ENCODE measurements around the gene CARD19. TPM values are rescaled to one million over a fixed set of nuclear protein-coding genes. Genes with fewer than 3 reads are reported as not detected.

Gene CARD19
- total and polyA plus RNA-seq, 9 of the 15 experiments (the other 6 are each of a cell fraction or from before 2014, with no cell fraction given), result 0.90 to 34.9 (median 14.6) TPM

GRCh38 chr9:93134740-93135444, 38.9 kb downstream of the CARD19 start:
- no peak for ATAC-seq
- Histone ChIP-seq H3K27me3 (ENCODE audit: control insufficient read depth in 2 of 2, insufficient read depth in 2 of 2, low read length in 2 of 2) (peaks cover 0 to 14% of the 10 kb centered on the region in 2 experiments; a peak in 2 of 5 replicates), H3K4me2 (ENCODE audit: insufficient read depth, low read length) (peak overlapping the region; percentile 73), H3K9me1 (ENCODE audit: control insufficient read depth, insufficient read depth, low read length) (no peaks in the 10 kb centered on the region), H2AFZ (ENCODE audit: low read depth, low read length) (peak overlapping the region; percentile 91), H3K9ac (ENCODE audit: insufficient read depth in 1 of 2, low read depth in 2 of 2, low read length in 2 of 2) (peak overlapping the region; percentile 66 to 96; a peak in 3 of 4 replicates), H3K79me2 (ENCODE audit: control insufficient read depth, insufficient read depth, low read length) (no peaks in the 10 kb centered on the region; the same call in 2 of the 3 replicates), H3K9me3 (replicated peaks; ENCODE audit: control insufficient read depth, insufficient read depth, low read depth, low read length) (no peaks in the 10 kb centered on the region), H3K4me3 (peak overlapping the region; percentile 67), H3K4me1 (replicated peaks in 1 of 2; ENCODE audit: control insufficient read depth in 2 of 2, insufficient read depth in 2 of 2, low read length in 2 of 2) (peaks cover 16 to 57% of the 10 kb centered on the region in 2 experiments), H4K20me1 (replicated peaks; ENCODE audit: control insufficient read depth, insufficient read depth, low read length) (no peaks in the 10 kb centered on the region), H3K27ac (ENCODE audit: extremely low read depth, low read depth, low read length) (peak overlapping the region; percentile 75; the same call in 1 of the 3 replicates), H3K36me3 (ENCODE audit: control insufficient read depth, insufficient read depth, low read length) (no peaks in the 10 kb centered on the region)
- FAIRE-seq, result no peak
- POLR2A ChIA-PET, result interaction anchor here (0.6 to 1.6 kb wide), 3 partner anchors 9 to 46 kb away, joined by 3 to 5 read pairs (median 4); no protein-coding TSS in a partner anchor
- in situ Hi-C loops (cut with MboI), result no loop called here
- intact Hi-C loops (cut with micrococcal nuclease), result no loop called here
- WGBS (ENCODE audit: insufficient coverage, low coverage, missing lambda C conversion rate), result 72% methylated on average over 13 of the region's 14 CpGs
- no peak for DNase-seq (ENCODE audit: extremely low read depth in 1 of 4, low spot score in 3 of 4)
- TF ChIP-seq NFATC3 (IDR thresholded peaks at IDR 0.05) (no peak), RBBP5 (IDR thresholded peaks at IDR 0.05; ENCODE audit: borderline replicate concordance, insufficient read depth, low read length, poor library complexity, severe bottlenecking) (peak; percentile 10), CXXC5 (CRISPR knock-in tag; IDR thresholded peaks at IDR 0.05) (no peak), MTF1 (CRISPR knock-in tag; IDR thresholded peaks at IDR 0.05; ENCODE audit: borderline replicate concordance) (no peak), SMARCE1 (IDR thresholded peaks at IDR 0.05) (no peak), PCBP1 (IDR thresholded peaks at IDR 0.05; ENCODE audit: low read depth, low read length, poor library complexity, severe bottlenecking) (peak; percentile 1), FOXJ2 (tag; IDR thresholded peaks at IDR 0.05) (no peak)
- CTCF ChIA-PET (ENCODE audit: low intra/inter-chr PET ratio), result no interaction called here
- no TSS peak for BruUV-seq (replicated peaks)

Measured in K562 (cell line).